Measurements from ENCODE around the gene CDAN1.

CDAN1 gene

DNA sequence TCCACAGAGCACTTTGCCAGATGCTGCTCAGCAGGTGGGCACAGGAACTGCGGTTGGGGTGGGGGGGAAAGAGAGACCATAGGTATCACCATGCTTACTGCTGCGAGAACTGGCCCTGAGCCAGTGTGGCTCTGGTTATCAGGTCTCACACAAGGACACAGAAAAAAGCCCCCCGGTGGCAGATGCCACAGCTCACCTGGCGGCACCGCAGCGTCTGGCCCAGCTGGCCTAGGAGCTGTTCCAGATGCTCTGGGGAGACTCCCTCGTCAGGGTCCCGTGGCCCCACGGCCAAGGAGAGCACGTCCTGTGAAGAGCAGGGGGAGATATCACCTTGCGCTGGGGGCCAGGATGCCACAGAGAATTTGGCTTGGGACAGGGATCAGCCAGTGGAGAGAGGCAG, 10.8 kb downstream of the CDAN1 start:
- no peaks in the 10 kb centered on the region for H3K27me3 Mint-ChIP-seq
- H3K9me3 Mint-ChIP-seq (ENCODE audit: low read depth) = no peaks in the 10 kb centered on the region
- no peak overlapping the region for H3K27ac Mint-ChIP-seq
- H3K4me1 Mint-ChIP-seq (ENCODE audit: low read depth) = no peaks in the 10 kb centered on the region
- peaks cover 3% of the 10 kb centered on the region for H3K36me3 Mint-ChIP-seq
- H3K4me3 Mint-ChIP-seq = no peak overlapping the region

DNA sequence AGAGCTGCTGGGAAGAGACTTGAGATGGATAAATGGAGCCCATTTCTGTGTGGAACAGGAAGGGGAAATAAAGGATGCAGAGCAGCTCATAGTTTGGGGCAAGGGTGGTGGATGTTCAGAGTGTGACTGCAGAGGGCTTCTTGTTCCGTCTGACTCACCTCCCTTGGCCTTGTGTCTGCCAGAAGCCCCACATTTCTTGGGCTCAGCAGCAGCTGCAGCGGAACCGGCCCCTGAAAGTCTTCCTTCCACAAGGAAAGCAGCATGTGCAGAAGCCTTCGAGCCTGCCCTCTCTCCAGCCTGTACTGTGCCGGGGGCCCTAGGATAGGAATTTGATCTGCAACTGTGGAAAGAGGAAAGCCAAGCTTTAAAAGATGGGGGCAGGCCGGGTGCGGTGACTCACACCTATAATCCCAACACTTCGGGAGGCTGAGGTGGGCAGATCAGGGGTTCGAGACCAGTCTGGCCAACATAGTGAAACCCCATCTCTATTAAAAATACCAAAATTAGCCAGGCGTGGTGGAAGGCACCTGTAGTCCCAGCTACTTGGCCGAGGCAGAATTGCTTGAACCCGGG, 11.5 kb downstream of the CDAN1 start:
- no peak overlapping the region for H3K4me3 Mint-ChIP-seq
- H3K36me3 Mint-ChIP-seq = peaks cover 2% of the 10 kb centered on the region
- H3K27ac Mint-ChIP-seq = no peak overlapping the region

DNA sequence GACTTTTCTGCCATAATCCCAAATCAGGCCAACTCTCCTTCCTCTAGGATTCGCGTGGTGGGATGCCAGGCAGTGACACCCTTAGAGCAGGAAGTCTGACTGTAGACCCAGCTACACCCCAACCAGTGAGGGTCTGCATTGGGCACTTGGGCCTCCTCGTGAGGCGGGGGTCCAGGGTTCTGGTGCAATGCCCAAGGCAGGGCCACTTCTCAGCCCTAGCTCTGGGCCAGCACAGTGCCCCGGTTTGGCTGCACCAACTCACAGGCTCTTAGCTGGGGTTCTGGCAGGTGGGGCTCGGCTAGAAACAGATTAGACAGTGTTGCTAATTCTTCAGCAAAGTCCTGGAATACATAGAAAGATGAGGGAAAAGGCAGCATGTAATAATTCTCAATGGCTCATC, 12.7 kb downstream of the CDAN1 start:
- Mint-ChIP-seq H3K36me3 (no peaks in the 10 kb centered on the region), H3K27me3 (no peaks in the 10 kb centered on the region), H3K4me1 (ENCODE audit: low read depth) (no peaks in the 10 kb centered on the region), H3K9me3 (ENCODE audit: low read depth) (no peaks in the 10 kb centered on the region), H3K27ac (no peak overlapping the region), H3K4me3 (no peak overlapping the region)

More for the DNA sequence above, 11.5 kb downstream of the CDAN1 start:
- Mint-ChIP-seq H3K4me1 (ENCODE audit: low read depth) (no peaks in the 10 kb centered on the region), H3K9me3 (ENCODE audit: low read depth) (no peaks in the 10 kb centered on the region), H3K27me3 (no peaks in the 10 kb centered on the region)

- Mint-ChIP-seq H3K27ac (peak overlapping the region; percentile 46), H3K9me3 (ENCODE audit: low read depth) (no peaks in the 10 kb centered on the region), H3K36me3 (no peaks in the 10 kb centered on the region), H3K4me1 (ENCODE audit: low read depth) (no peaks in the 10 kb centered on the region), H3K4me3 (no peak overlapping the region), H3K27me3 (no peaks in the 10 kb centered on the region)
Observed at GRCh38 chr15:42723068-42723467, 13.9 kb downstream of the CDAN1 start.

DNA sequence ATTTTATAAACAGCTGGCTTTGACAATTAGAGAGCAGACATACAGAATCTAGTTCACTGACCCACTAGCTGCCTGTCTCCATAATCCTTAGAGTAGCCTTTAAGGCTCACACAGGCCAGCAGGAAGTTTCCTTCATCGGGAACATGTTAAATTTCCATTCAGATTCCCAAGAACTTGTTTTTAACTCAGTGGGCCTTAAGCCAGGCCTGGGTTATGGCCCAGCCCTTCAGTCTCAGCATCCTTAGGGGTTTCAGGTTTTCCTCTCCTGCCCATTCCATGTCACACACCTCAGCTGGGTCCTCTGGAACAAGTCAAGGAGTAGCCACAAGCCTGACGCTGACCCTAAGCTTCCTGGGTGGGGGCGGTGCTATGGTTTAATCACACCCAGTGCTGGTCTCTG, 15.0 kb downstream of the CDAN1 start:
- H3K4me1 Mint-ChIP-seq (ENCODE audit: low read depth) = no peaks in the 10 kb centered on the region
- H3K4me3 Mint-ChIP-seq = no peak overlapping the region
- no peaks in the 10 kb centered on the region for H3K36me3 Mint-ChIP-seq
- no peaks in the 10 kb centered on the region for H3K27me3 Mint-ChIP-seq
- H3K9me3 Mint-ChIP-seq (ENCODE audit: low read depth) = no peaks in the 10 kb centered on the region
- no peak overlapping the region for H3K27ac Mint-ChIP-seq

DNA sequence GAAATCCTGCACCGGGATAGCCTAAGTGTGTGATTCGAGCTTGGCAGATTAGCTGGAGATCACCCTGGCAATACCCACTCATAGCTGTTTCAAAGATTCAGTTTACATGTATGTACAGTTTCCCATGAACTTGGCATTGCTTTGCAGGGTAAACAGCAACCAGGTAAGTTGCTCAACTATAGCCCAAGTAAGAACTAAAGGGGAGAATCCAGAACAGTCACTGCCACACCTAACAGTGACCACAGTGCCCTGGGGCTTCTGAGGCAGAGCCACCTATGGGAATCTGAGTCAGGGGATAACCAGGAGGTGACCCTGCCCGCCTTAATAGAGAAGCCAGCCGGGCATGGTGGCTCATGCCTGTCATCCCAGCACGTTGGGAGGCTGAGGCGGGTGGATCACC, 15.9 kb downstream of the CDAN1 start:
- no peak overlapping the region for H3K4me3 Mint-ChIP-seq
- no peaks in the 10 kb centered on the region for H3K36me3 Mint-ChIP-seq
- no peak overlapping the region for H3K27ac Mint-ChIP-seq
- H3K9me3 Mint-ChIP-seq (ENCODE audit: low read depth) = no peaks in the 10 kb centered on the region
- H3K4me1 Mint-ChIP-seq (ENCODE audit: low read depth) = no peaks in the 10 kb centered on the region
- no peaks in the 10 kb centered on the region for H3K27me3 Mint-ChIP-seq

DNA sequence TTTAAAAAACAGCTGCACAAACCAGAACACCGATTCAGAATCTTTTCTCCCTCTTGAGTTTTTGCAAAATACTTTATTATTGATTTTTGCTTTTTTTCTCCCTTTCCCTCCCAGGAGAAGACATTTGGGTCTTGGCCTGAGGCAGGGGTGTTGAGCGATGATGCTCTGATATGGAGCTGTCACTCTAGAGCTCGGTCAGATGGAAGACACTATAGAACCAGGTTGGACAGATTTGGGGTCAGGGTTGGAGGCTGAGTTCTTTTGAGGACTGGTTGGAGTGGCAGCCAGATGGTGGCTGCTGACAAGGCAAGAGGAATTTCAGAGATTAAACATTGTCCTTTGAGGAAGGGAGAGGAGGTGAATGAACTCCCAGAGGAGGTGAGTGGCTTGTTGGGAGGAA, 16.9 kb downstream of the CDAN1 start:
- no peak overlapping the region for H3K27ac Mint-ChIP-seq
- no peaks in the 10 kb centered on the region for H3K9me3 Mint-ChIP-seq (ENCODE audit: low read depth)
- H3K4me1 Mint-ChIP-seq (ENCODE audit: low read depth) = no peaks in the 10 kb centered on the region
- H3K27me3 Mint-ChIP-seq = no peaks in the 10 kb centered on the region
- no peak overlapping the region for H3K4me3 Mint-ChIP-seq
- no peaks in the 10 kb centered on the region for H3K36me3 Mint-ChIP-seq

DNA sequence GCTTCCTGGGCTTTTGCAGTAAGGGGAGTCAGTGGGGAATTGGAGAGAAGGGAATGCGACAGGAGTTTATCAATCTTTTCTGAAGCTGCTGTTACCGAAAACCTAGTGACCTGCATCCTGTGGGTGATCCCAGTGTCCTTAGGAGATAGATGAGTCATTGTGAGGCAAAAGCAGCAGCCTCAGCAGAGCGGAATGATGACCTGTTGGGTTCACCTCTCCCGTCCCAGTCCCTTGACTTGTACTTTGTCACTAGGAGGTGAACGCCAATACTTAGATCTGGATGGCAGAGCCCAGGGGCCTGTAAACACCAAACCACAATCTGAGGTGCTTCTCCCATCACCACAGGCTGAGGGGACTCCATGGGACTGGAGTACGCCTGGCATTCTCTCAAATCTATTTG, 17.9 kb downstream of the CDAN1 start:
- Mint-ChIP-seq H3K27me3 (no peaks in the 10 kb centered on the region), H3K36me3 (no peaks in the 10 kb centered on the region), H3K4me3 (no peak overlapping the region), H3K4me1 (ENCODE audit: low read depth) (no peaks in the 10 kb centered on the region), H3K9me3 (ENCODE audit: low read depth) (no peaks in the 10 kb centered on the region), H3K27ac (no peak overlapping the region)

GRCh38 chr15:42716626-42717025, 20.3 kb downstream of the CDAN1 start:
- Mint-ChIP-seq H3K27me3 (no peaks in the 10 kb centered on the region), H3K4me3 (no peak overlapping the region), H3K9me3 (ENCODE audit: low read depth) (no peaks in the 10 kb centered on the region), H3K27ac (no peak overlapping the region), H3K36me3 (no peaks in the 10 kb centered on the region), H3K4me1 (ENCODE audit: low read depth) (no peaks in the 10 kb centered on the region)

DNA sequence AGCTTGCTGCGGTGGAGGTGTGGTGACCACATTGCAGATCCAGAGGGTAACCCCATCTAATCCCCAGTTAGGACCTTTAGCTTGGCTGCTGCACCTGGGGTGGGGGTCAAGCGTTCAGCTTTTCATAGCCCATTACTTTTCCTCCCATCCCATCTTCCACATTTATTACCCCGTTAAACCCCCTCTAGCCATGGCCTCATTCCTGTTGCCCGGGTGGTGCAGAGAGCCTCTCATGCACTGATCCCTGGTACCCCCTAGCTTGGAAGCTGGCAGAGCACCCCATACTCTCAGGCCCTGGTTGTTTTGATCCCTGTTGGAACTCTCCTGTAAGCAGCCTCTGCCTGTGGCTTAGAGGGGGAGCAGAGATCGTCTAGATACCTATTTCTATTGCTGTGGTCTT, 20.8 kb downstream of the CDAN1 start:
- H3K4me1 Mint-ChIP-seq (ENCODE audit: low read depth) = no peaks in the 10 kb centered on the region
- no peak overlapping the region for H3K27ac Mint-ChIP-seq
- no peak overlapping the region for H3K4me3 Mint-ChIP-seq
- H3K9me3 Mint-ChIP-seq (ENCODE audit: low read depth) = no peaks in the 10 kb centered on the region
- no peaks in the 10 kb centered on the region for H3K27me3 Mint-ChIP-seq
- H3K36me3 Mint-ChIP-seq = no peaks in the 10 kb centered on the region

DNA sequence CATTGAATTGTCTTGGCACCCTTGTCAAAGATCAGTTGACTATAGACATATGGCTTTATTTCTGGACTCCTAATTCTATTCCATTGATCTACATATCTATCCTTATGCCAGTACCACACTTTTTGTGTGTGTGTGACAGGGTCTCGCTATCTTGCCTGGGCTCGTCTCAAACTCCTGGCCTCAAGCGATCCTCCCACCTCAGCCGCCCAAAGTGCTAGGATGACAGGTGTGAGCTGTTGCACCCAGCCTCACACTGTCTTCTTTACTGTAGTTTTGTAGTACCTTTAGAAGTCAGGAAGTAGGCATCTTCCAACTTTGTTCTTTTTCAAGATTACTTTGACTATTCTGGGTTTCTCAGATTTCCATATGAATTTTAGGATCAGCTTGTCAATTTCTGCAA, 24.3 kb downstream of the CDAN1 start:
- no peak overlapping the region for H3K4me3 Mint-ChIP-seq
- no peaks in the 10 kb centered on the region for H3K4me1 Mint-ChIP-seq (ENCODE audit: low read depth)
- no peaks in the 10 kb centered on the region for H3K36me3 Mint-ChIP-seq
- H3K9me3 Mint-ChIP-seq (ENCODE audit: low read depth) = no peaks in the 10 kb centered on the region
- no peak overlapping the region for H3K27ac Mint-ChIP-seq
- H3K27me3 Mint-ChIP-seq = no peaks in the 10 kb centered on the region

DNA sequence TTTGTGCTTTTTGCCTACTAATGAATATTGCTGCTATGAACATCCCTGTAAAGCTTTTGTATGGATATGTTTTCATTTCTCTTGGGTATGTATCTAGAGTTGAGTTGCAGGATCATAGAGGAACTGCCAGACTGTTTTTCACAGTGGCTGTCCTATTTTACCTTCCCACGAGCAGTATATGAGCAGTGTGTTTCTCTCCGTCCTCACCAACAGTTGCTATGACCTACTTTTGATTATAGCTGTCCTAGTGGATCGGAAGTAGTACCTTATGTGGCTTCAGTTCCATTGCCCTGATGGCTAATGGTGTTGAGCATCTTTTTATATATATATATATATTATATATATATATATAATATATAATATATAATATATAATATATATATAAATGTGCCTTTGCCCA, 25.2 kb downstream of the CDAN1 start:
- H3K4me1 Mint-ChIP-seq (ENCODE audit: low read depth) = no peaks in the 10 kb centered on the region
- no peaks in the 10 kb centered on the region for H3K36me3 Mint-ChIP-seq
- H3K4me3 Mint-ChIP-seq = no peak overlapping the region
- no peaks in the 10 kb centered on the region for H3K9me3 Mint-ChIP-seq (ENCODE audit: low read depth)
- no peaks in the 10 kb centered on the region for H3K27me3 Mint-ChIP-seq
- H3K27ac Mint-ChIP-seq = no peak overlapping the region

- Mint-ChIP-seq H3K4me1 (ENCODE audit: low read depth) (no peaks in the 10 kb centered on the region), H3K27me3 (no peaks in the 10 kb centered on the region), H3K36me3 (no peaks in the 10 kb centered on the region), H3K4me3 (no peak overlapping the region), H3K27ac (no peak overlapping the region), H3K9me3 (ENCODE audit: low read depth) (no peaks in the 10 kb centered on the region)
Observed at GRCh38 chr15:42710662-42711061, 26.3 kb downstream of the CDAN1 start.

DNA sequence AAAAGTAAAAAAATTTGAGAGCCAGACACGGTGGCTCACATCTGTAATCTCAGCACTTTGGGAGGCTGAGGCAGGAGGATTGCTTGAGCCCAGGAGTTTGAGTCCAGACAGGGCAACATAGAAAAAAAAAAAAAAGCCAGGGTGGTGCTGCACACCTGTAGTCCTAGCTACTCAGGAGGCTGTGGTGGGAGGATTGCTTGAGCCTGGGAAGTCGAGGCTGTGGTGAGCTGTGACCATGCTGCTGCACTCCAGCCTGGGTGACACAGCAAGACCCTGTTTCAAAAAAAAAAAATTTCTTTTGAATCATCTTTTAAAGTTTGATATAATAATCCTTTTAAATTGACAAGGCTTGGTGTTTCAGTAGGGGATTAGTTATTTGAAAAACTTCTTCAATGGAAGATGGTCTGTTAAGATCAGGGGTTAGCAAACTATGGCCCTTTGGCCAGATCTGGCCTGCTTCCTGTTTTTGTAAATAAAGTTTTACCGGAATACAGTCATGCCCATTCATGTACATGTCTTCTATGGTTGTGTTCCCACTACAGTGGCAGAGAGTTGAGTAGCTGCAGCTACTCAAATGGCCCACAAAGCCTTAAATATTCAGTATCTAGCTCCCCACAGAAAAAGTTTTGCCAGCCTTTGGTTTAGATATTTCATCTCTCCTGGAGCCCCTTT, 28.9 kb downstream of the CDAN1 start:
- H3K36me3 Mint-ChIP-seq = no peaks in the 10 kb centered on the region
- no peak overlapping the region for H3K27ac Mint-ChIP-seq
- no peak overlapping the region for H3K4me3 Mint-ChIP-seq
- no peaks in the 10 kb centered on the region for H3K27me3 Mint-ChIP-seq
- no peaks in the 10 kb centered on the region for H3K9me3 Mint-ChIP-seq (ENCODE audit: low read depth)
- H3K4me1 Mint-ChIP-seq (ENCODE audit: low read depth) = no peaks in the 10 kb centered on the region

DNA sequence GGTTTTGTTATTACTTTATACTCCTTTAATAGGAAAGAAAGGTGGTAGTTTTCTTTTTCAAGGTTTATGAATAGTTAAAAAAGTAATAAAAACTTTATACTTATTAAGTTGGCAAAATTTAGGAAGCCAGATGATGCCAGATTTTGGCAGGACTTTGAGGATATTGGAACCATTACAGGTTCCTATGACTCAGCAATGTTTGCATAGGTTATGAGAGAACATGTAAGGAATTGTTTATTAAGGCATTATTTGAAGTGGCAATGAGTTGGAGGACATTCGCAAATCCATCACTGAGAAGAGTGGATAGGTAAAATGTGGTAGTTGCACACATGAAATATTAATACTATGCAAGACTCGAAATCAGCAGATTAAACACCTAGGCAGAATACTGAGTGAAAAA, 29.9 kb downstream of the CDAN1 start:
- Mint-ChIP-seq H3K27ac (no peak overlapping the region), H3K27me3 (no peaks in the 10 kb centered on the region), H3K4me1 (ENCODE audit: low read depth) (no peaks in the 10 kb centered on the region), H3K36me3 (no peaks in the 10 kb centered on the region), H3K4me3 (no peak overlapping the region), H3K9me3 (ENCODE audit: low read depth) (no peaks in the 10 kb centered on the region)

GRCh38 chr15:42705336-42705735, 31.6 kb downstream of the CDAN1 start:
- H3K4me1 Mint-ChIP-seq (ENCODE audit: low read depth) = no peaks in the 10 kb centered on the region
- no peak overlapping the region for H3K4me3 Mint-ChIP-seq
- H3K9me3 Mint-ChIP-seq (ENCODE audit: low read depth) = no peaks in the 10 kb centered on the region
- H3K27ac Mint-ChIP-seq = no peak overlapping the region
- no peaks in the 10 kb centered on the region for H3K36me3 Mint-ChIP-seq
- H3K27me3 Mint-ChIP-seq = no peaks in the 10 kb centered on the region
